HG03135 (cell line): ENCODE results near the gene CYP21A2.
"Not testable (repeated sequence)": the region's sequence is repeated elsewhere in the genome, so short reads cannot be mapped to it uniquely, and the experiment has no call there.

Experiments used
- ATAC-seq: cut with Tn5 transposase; IDR thresholded peaks from one replicate; pipeline ENCODE4 v1.9.1; 2021; ENCODE audit warnings: mild to moderate bottlenecking, moderate library complexity; ENCODE audit not compliant: unreplicated experiment

CYP21A2 gene

DNA sequence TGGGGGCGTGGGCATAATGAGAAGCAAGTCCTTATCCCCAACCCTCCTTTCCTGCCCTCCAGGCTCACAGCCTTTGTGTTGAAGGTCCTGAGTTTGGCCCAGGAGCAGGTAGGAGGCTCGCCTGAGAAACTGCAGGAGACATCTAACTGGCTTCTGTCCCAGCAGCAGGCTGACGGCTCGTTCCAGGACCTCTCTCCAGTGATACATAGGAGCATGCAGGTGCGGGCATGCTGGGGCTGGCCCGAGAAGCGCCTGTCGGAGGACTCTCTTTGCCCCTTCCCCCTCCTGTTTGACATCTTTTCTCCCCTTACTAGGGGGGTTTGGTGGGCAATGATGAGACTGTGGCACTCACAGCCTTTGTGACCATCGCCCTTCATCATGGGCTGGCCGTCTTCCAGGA lies 9.6 kb upstream of the CYP21A2 start:
- not testable (repeated sequence) for ATAC-seq

DNA sequence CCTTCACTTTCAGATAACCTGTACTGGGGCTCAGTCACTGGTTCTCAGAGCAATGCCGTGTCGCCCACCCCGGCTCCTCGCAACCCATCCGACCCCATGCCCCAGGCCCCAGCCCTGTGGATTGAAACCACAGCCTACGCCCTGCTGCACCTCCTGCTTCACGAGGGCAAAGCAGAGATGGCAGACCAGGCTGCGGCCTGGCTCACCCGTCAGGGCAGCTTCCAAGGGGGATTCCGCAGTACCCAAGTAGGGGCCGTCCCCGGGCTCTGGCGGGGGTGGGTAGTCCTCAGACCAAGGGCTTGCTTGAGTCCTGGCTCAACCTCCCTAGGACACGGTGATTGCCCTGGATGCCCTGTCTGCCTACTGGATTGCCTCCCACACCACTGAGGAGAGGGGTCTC lies 8.7 kb upstream of the CYP21A2 start:
- ATAC-seq: not testable (repeated sequence)

DNA sequence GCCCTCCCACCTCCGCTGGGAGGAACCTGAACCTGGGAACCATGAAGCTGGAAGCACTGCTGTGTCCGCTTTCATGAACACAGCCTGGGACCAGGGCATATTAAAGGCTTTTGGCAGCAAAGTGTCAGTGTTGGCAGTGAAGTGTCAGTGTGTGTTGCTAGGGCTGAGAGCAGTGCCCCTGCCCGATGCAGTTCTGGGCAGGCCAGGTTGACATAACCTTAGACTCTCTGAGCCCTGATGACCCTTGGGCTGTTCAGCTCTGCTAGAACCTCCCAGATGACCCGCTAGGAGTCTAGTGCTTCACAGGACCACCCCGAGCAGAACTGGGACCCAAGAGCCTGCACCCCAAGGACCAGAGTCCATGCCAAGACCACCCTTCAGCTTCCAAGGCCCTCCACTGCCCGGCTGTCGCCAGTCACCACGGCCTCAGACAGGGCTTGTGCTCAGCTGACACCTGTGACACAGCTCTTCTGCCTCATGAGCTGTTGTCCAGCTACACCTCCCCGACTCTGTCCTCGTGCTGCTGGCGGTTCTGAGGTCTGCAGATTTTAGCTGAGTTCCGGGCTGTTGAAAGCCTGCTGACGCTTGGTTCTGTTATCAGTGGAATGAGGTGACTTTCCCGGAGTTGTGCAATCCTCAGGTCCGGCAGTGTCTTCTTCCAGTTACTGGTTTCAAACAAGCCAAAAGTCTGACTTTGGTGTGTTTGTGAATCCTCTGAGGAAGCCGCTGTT lies 2.8 kb upstream of the CYP21A2 start:
- ATAC-seq: not testable (repeated sequence)

DNA sequence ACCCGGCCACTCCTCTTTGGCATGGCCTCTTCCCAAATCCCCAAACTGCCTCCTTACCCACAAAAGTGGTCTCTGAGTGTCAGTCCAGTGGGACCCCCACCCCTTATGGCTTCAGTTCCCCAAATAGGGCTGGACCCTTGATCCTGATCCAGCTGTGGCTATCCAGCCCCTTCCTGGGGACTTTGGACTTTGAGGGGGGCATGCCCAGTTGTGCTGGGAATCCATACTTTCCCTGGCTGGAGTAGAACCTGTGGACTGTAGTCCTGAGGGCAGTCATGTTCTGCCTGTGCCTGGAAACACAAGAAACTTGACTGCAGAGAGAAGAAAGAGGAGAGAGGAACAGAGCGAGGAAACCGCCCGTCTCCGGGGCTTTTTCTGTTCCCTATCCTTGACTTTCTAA lies 1.1 kb upstream of the CYP21A2 start:
- ATAC-seq: not testable (repeated sequence)

DNA sequence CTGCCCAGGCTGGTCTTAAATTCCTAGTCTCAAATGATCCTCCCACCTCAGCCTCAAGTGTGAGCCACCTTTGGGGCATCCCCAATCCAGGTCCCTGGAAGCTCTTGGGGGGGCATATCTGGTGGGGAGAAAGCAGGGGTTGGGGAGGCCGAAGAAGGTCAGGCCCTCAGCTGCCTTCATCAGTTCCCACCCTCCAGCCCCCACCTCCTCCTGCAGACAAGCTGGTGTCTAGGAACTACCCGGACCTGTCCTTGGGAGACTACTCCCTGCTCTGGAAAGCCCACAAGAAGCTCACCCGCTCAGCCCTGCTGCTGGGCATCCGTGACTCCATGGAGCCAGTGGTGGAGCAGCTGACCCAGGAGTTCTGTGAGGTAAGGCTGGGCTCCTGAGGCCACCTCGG lies 663 bp downstream of the CYP21A2 start:
- not testable (repeated sequence) for ATAC-seq

DNA sequence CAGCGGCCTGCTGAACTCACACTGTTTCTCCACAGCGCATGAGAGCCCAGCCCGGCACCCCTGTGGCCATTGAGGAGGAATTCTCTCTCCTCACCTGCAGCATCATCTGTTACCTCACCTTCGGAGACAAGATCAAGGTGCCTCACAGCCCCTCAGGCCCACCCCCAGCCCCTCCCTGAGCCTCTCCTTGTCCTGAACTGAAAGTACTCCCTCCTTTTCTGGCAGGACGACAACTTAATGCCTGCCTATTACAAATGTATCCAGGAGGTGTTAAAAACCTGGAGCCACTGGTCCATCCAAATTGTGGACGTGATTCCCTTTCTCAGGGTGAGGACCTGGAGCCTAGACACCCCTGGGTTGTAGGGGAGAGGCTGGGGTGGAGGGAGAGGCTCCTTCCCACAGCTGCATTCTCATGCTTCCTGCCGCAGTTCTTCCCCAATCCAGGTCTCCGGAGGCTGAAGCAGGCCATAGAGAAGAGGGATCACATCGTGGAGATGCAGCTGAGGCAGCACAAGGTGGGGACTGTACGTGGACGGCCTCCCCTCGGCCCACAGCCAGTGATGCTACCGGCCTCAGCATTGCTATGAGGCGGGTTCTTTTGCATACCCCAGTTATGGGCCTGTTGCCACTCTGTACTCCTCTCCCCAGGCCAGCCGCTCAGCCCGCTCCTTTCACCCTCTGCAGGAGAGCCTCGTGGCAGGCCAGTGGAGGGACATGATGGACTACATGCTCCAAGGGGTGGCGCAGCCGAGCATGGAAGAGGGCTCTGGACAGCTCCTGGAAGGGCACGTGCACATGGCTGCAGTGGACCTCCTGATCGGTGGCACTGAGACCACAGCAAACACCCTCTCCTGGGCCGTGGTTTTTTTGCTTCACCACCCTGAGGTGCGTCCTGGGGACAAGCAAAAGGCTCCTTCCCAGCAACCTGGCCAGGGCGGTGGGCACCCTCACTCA lies 1.4 kb downstream of the CYP21A2 start:
- ATAC-seq: not testable (repeated sequence)

DNA sequence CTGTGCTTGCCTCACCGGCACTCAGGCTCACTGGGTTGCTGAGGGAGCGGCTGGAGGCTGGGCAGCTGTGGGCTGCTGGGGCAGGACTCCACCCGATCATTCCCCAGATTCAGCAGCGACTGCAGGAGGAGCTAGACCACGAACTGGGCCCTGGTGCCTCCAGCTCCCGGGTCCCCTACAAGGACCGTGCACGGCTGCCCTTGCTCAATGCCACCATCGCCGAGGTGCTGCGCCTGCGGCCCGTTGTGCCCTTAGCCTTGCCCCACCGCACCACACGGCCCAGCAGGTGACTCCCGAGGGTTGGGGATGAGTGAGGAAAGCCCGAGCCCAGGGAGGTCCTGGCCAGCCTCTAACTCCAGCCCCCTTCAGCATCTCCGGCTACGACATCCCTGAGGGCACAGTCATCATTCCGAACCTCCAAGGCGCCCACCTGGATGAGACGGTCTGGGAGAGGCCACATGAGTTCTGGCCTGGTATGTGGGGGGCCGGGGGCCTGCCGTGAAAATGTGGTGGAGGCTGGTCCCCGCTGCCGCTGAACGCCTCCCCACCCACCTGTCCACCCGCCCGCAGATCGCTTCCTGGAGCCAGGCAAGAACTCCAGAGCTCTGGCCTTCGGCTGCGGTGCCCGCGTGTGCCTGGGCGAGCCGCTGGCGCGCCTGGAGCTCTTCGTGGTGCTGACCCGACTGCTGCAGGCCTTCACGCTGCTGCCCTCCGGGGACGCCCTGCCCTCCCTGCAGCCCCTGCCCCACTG lies 2.3 kb downstream of the CYP21A2 start:
- not testable (repeated sequence) for ATAC-seq

DNA sequence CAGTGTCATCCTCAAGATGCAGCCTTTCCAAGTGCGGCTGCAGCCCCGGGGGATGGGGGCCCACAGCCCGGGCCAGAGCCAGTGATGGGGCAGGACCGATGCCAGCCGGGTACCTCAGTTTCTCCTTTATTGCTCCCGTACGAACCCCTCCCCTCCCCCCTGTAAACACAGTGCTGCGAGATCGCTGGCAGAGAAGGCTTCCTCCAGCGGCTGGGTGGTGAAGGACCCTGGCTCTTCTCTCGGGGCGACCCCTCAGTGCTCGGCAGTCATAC lies 2.8 kb downstream of the CYP21A2 start:
- ATAC-seq: not testable (repeated sequence)

DNA sequence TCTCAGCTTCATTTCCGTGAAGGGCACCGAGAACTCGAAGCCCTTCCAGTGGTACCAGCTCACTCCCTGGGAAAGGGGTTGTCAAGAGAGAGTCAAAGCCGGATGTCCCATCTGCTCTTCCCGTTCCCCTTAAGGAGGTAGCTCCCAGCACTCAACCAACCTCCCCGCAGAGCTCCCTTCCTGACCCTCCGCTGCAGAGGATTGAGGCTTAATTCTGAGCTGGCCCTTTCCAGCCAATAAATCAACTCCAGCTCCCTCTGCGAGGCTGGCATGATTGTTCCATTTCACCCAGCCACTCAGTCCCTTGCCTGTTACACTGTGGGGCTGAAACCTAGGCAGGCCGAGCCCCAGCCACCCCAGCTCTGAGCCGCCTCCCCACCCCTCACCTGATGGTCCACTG lies 3.2 kb downstream of the CYP21A2 start:
- not testable (repeated sequence) for ATAC-seq

DNA sequence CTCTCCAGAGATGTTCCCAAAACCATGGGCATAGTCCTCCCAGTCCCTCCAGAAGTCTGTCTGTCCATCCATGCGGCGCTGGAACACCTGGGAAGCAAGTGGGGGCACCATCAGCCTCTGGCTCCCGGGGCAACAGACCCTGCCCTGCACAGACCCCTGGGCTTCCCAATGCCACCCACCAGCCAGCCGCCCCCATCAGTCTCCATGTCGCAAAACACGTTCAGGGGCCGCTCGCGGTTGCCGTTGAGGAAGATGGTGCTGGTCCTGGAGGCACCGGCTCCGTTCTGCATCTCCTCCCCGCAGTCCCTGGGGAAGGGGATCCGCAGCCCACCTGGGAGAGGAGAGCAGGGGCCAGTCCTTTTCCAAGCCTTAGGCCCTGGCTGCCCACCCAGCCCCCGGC lies 4.1 kb downstream of the CYP21A2 start:
- ATAC-seq: not testable (repeated sequence)

DNA sequence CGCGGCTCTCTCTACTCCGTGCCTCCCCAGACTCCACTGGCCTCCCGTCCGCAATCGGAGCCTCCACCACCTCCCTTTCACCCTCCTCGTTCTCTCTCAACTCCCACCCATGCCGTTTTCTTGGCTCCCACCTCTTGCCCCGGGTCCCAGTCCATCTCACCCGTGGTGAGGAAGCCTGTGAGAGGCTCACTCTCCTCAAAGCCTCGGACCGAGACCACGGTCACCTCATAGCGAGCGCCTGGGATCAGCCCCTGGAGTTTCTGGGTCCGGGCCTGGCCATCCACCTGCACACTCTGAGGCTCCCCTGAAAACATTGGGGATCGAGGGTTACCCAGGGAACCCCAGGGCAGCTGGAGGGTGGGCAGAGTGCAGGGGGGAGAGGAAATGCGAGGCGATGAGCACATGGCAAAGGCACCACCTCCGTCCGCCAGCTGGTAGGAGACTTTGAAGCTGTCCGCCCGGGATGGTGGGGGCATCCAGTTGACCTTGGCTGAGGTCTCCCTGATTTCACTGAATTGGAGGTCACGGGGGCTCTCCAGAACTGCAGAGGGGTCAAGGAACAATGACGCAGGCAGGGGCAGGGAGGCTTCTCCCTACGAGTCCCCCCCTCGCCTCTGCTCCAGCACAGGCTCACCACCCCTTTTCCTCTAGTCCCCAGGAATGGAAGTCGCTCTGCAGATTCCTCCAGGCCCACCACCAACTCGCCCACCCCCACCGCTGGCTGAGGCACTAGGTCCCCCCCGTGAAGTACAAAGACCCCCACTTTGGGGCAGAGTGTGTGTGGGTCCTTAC lies 5.6 kb downstream of the CYP21A2 start:
- ATAC-seq: not testable (repeated sequence)

DNA sequence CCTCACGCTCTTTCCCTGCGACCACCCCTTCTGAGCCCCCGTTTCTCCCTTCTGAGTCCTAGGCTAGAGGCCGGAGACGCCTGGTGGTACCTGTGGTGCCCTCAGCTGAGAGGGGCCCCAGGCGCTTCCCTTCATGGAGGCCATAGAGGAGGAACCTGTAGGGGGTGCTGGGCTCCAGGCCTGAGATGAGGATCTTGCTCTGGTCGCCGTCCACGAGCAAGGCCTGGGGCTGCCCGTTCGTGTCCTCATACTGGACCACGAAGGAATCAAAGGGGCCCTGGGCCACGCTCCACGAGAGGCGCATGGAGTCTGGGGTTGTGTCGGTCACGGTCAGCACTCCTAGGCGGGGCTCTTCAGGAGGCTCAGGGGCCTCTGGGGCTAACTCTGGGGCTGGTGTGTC lies 6.7 kb downstream of the CYP21A2 start:
- ATAC-seq: not testable (repeated sequence)

DNA sequence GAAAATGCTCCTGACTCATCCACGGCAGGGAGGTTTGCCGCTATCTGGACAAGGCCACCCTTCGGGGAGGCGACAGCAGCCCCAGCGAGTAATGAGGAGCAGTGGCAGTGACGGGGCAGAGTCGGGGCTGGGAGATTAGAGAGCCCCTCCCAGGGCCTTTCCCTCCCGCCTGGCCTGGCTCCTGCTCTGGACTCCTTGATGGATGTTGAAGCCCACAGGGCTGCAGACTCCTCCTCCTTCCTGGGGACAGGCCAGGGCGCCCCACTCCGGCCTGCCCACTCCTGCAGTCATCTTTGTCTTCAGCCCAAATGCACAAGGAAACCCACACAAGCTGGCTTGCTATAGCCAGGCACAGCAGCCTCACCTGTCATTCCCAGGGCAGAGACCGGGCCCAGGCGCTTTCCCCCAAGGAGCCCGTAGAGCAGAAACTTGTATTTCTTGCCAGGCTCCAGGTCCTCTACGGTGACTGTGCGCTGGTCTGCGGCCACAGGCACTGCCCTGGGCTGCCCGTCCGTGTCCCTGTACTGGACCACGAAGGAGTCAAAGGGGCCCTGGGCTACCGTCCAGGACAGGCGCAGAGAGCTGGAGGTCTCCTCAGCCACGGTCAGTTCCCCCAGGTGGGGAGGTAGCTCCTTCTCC lies 7.7 kb downstream of the CYP21A2 start:
- ATAC-seq: no peak

DNA sequence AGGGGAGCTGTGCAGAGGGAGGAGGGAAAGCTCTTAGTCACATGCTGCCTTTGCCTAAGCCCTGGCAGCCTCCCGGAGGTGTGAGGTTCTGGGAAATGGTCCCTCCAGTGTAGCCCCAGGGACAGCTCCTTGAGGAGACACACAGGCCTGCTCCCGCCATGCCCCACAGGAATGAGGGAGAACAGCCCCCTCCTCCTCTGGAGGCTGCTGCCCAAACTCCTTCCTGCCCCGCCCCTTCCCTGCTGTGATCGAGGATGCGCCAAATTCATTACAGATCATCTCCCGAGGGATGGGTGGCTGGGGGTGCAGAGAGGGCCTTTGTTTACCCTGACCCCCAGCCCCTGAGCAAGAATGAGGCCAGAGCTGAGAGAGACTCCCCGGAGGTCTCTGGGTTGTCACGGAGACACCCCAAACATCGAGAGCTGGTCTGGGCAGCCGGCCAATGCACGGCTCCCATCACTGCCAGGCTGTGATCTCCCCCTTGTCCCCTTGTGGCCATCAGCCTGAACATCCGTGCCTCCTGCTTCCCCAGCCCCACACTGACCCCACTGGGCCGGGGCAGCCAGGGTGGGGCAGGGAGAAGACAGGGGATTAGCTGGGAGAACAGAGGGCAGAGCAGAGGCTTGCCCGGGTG lies 8.4 kb downstream of the CYP21A2 start:
- ATAC-seq: no peak

DNA sequence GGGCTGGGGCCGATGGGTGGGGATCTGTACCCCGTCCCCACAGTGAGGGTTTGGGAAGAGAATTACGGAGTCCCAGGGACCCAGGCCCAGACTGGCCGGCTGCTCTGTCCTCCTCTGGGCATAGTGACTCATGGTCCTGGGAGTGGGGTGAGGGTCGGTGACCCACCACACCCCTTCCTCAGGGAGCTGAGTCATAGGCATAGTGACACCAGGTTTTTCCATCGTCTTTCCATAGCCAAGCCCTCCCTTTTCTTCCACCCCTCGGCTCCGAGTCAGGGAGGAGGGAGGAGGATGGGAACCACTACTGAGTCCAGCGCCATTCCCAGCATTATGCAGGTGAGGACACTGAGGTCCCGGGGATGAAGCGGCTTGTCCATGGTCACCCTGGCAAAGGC lies 8.9 kb downstream of the CYP21A2 start:
- no peak for ATAC-seq

DNA sequence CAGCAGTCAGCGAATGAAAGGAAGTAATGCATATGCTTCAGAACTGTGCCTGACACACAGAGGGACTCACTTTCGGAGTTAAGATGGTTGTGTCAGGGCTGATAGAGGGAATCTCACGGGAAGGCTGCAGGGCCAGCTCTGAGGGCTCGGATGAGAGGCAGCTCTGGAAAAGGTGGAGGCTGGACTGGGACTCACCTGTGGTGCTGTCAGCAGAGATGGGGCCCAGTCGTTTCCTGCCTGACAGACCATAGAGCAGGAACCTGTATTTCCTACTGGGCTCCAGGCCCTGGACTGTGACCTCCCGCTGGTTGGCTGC lies 9.3 kb downstream of the CYP21A2 start:
- ATAC-seq: no peak

DNA sequence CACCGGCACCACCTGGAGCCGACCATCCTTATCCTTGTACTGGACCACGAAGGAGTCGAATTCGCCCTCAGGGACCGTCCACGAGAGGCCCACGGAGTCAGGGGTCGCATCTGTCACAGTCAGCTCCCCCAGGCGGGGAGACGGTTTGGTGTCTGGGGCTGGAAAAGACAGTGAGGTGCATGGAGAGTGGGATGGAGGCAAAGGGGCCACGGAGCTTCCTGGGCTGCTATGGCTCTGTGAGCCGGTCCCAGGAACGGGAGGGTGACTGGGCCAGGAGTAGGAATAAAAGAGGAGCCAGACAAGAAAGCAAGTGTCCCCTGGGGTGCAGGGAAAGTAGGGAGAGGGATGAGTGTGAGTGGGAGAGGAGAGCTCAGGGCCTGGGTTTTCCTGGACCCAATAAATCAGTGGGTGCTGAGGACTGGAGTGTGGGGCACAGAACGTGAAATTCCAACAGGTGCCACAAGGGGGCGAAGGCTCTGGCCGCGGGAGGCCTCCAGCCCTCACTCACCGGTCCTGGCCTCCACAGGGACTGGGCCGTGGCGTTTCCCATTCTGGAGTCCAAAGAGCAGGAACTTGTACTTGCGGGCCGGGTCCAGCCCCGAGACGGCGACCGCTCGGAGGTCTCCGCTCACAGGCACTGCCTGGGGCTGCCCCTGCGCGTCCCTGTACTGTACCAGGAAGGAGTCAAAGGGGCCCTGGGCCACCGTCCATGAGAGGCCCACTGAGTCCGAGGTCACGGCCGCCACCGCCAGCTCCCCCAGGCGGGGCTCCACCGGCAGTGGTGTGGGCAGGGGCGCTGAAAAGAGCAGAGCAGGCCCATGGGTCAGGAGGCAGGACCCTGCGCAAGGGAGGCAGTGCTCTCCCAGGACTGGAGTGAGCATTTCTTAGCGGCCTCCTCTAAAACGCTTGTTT lies 9.9 kb downstream of the CYP21A2 start:
- no peak for ATAC-seq

DNA sequence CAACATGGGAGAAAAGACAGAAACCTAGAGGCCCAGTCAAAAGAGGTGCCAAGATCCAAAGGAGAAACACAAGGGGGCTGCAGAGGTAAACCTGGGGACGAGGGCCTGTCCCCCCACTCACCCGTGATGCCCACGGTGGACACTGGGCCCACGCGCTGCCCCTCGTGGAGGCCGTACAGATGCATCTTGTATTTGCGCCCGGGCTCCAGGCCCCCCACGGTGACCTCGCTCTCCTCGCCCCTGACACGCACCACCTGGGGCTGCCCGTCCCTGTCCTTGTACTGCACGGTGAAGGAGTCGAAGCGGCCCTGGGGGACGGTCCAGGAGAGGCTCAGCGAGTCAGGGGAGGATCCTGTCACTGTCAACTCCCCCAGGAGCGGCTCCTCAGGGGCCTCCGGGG lies 10.9 kb downstream of the CYP21A2 start:
- ATAC-seq: not testable (repeated sequence)

DNA sequence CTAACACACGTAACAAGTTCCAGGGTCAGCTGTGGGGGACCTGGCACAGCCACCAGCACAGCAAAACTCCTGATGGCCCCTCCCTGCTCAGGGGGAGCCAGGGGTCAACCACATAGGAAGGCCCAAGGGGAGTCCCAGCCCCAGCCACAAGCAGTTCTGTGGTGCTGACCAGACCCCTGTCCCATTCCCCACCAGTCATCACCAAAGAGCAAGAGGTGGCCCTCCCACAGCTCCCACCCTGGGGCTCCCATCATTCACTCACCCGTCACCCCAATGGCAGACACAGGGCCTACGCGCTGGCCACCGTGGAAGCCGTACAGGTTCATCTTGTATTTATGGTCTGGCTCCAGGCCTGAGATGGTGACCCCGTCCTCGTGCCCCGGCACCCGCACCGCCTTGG lies 11.5 kb downstream of the CYP21A2 start:
- not testable (repeated sequence) for ATAC-seq
